A549 (cell line): Measurements from ENCODE around the gene ITGB1BP1.

Experiments used
- CBX8 ChIP-seq: fragments of 200-600 bp; sonication (generic); IDR thresholded peaks from 2 replicates; pipeline ENCODE4 v1.6.1; 2016
- CHD4 ChIP-seq: fragments of 200-600 bp; sonication (generic); IDR thresholded peaks from 2 replicates; pipeline ENCODE4 v1.6.1; 2016; ENCODE audit warnings: antibody characterized with exemption, mild to moderate bottlenecking, borderline replicate concordance
- EHMT2 ChIP-seq: fragments of 200-600 bp; sonication (generic); IDR thresholded peaks from 2 replicates; pipeline ENCODE4 v1.6.1; 2016; ENCODE audit warnings: antibody characterized with exemption, low read depth, mild to moderate bottlenecking, moderate library complexity
- JUNB ChIP-seq: fragments of >200 bp; sonication (Bioruptor Twin); formaldehyde crosslinking; IDR thresholded peaks from 2 replicates; pipeline ENCODE4 v1.6.1; 2016
- POLR2A ChIP-seq: IDR thresholded peaks from 2 replicates; pipeline ENCODE4 v1.6.1; 2012; ENCODE audit warnings: mild to moderate bottlenecking, low read length
- RARB ChIP-seq: fragments of 250-450 bp; sonication (Bioruptor Pico); IDR thresholded peaks from 2 replicates; pipeline ENCODE4 v1.8.0; 2021; ENCODE audit warnings: mild to moderate bottlenecking, moderate library complexity
- ZNF302 ChIP-seq: fragments of 250-450 bp; sonication (Bioruptor Pico); IDR thresholded peaks from 2 replicates; pipeline ENCODE4 v1.9.0; 2021; ENCODE audit warnings: inconsistent platforms, mild to moderate bottlenecking, moderate library complexity
- TF ChIP-seq, protein P1 (sequence below): fragments of >200 bp; sonication (Bioruptor Twin); formaldehyde crosslinking; IDR thresholded peaks from 3 replicates; pipeline ENCODE4 v1.5.1; 2016
- TF ChIP-seq, protein P2 (sequence below): IDR thresholded peaks from 2 replicates; pipeline ENCODE4 v1.6.1; 2012
- TF ChIP-seq, protein P3 (sequence below): fragments of 200-600 bp; sonication (generic); IDR thresholded peaks from 2 replicates; pipeline ENCODE4 v1.6.1; 2016; ENCODE audit warnings: antibody characterized with exemption, mild to moderate bottlenecking, moderate library complexity

DNA sequence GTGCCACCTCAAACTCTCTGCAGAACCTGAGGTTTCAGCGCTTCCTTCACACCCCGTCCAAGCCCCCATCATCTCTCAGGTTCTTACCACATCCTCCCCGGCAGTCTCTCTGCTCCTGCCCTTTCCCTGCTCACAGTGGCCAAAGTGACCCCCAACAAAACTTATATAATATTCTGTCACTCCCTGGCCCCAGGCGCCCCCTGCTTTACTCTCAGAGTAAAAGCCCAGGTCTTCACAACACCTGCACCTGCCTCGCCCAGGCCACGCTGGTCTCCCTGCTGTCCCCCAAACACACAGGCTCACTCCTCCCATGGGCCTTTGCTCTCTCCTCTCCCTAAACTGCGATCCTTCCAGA is 6.4 kb downstream of the ITGB1BP1 start:
- TF ChIP-seq EHMT2 (no peak), POLR2A (no peak), CBX8 (no peak), RARB (CRISPR knock-in tag) (no peak), JUNB (no peak), ZNF302 (CRISPR knock-in tag) (no peak), CHD4 (no peak)
- TF ChIP-seq, protein P1, sequence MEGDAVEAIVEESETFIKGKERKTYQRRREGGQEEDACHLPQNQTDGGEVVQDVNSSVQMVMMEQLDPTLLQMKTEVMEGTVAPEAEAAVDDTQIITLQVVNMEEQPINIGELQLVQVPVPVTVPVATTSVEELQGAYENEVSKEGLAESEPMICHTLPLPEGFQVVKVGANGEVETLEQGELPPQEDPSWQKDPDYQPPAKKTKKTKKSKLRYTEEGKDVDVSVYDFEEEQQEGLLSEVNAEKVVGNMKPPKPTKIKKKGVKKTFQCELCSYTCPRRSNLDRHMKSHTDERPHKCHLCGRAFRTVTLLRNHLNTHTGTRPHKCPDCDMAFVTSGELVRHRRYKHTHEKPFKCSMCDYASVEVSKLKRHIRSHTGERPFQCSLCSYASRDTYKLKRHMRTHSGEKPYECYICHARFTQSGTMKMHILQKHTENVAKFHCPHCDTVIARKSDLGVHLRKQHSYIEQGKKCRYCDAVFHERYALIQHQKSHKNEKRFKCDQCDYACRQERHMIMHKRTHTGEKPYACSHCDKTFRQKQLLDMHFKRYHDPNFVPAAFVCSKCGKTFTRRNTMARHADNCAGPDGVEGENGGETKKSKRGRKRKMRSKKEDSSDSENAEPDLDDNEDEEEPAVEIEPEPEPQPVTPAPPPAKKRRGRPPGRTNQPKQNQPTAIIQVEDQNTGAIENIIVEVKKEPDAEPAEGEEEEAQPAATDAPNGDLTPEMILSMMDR = no peak
- TF ChIP-seq, protein P2, sequence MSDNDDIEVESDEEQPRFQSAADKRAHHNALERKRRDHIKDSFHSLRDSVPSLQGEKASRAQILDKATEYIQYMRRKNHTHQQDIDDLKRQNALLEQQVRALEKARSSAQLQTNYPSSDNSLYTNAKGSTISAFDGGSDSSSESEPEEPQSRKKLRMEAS = no peak
- TF ChIP-seq, protein P3, sequence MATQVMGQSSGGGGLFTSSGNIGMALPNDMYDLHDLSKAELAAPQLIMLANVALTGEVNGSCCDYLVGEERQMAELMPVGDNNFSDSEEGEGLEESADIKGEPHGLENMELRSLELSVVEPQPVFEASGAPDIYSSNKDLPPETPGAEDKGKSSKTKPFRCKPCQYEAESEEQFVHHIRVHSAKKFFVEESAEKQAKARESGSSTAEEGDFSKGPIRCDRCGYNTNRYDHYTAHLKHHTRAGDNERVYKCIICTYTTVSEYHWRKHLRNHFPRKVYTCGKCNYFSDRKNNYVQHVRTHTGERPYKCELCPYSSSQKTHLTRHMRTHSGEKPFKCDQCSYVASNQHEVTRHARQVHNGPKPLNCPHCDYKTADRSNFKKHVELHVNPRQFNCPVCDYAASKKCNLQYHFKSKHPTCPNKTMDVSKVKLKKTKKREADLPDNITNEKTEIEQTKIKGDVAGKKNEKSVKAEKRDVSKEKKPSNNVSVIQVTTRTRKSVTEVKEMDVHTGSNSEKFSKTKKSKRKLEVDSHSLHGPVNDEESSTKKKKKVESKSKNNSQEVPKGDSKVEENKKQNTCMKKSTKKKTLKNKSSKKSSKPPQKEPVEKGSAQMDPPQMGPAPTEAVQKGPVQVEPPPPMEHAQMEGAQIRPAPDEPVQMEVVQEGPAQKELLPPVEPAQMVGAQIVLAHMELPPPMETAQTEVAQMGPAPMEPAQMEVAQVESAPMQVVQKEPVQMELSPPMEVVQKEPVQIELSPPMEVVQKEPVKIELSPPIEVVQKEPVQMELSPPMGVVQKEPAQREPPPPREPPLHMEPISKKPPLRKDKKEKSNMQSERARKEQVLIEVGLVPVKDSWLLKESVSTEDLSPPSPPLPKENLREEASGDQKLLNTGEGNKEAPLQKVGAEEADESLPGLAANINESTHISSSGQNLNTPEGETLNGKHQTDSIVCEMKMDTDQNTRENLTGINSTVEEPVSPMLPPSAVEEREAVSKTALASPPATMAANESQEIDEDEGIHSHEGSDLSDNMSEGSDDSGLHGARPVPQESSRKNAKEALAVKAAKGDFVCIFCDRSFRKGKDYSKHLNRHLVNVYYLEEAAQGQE = no peak
